Right cardiac atrium (tissue), 5 donors: Measurements from ENCODE around the gene MRPL36. TPM values are rescaled to one million over a fixed set of nuclear protein-coding genes. Genes with fewer than 3 reads are reported as not detected.

ENCODE experiments used
- ATAC-seq, 2 donors: fragments of 200-7000 bp; cut with Tn5 transposase; one replicate each; pipeline versions ENCODE4 v1.8.0 to v1.9.1; 2020; ENCODE audit warnings: moderate library complexity in 2 of 2, mild to moderate bottlenecking in 1 of 2
- DNase-seq, 3 donors: peaks; one replicate each; pipeline ENCODE4 v3.0.0-alpha.2; 2020
- H3K27ac ChIP-seq: one replicate; pipeline ENCODE4 v1.5.1; 2013; ENCODE audit warnings: mild to moderate bottlenecking, low read length, control low read depth, moderate library complexity
- H3K27me3 ChIP-seq: one replicate; pipeline ENCODE4 v1.6.1; 2013; ENCODE audit not compliant: control insufficient read depth, insufficient read depth
- H3K4me1 ChIP-seq: one replicate; pipeline ENCODE4 v1.6.1; 2013; ENCODE audit warnings: low read length; ENCODE audit not compliant: control insufficient read depth, insufficient read depth
- H3K4me3 ChIP-seq: one replicate; pipeline ENCODE4 v1.5.1; 2013; ENCODE audit warnings: low read length, control low read depth
- H3K9me3 ChIP-seq: one replicate; pipeline ENCODE4 v1.6.1; 2013; ENCODE audit warnings: low read length; ENCODE audit not compliant: control insufficient read depth
- WGBS: extraction: QIAGEN DNeasy Blood & Tissue Kit; methylation state at CpG from one replicate; pipeline ENCODE4 v1.1.7; 2013; 5-methylcytosine and 5-hydroxymethylcytosine counted together
- intact Hi-C, 4 donors: fragments of 100-400 bp; cut with DNase I; formaldehyde crosslinking; loops; one replicate each; pipeline versions ENCODE4 v1.11.0 to v1.14.0; 2022 to 2023
- polyA plus RNA-seq: library from polyadenylated mRNA; stranded (reverse); fragments of 200-250 nt; gene quantifications from one replicate; pipeline ENCODE4 v1.2.3, GENCODE V29; 2013
- total RNA-seq, 4 donors: library from RNA; stranded (reverse); fragmentation: NEBNext Ultra II Directional; extraction: Animal tissue kit (Norgen Biotek cat#: 25700); gene quantifications; one replicate each; pipeline ENCODE4 v1.2.1, GENCODE V29; 2021
- donor health status: healthy with polysubstance abuse.
- donor health status: DM: no; HTN: yes; CAD: no.
- donor health status: DM: no; HTN: no; CAD: no.
- donor health status: DM: no; HTN: yes; CAD: no; lungs with severe emphysema.
- donor health status: DM: yes; HTN: yes; CAD: no.

MRPL36 gene
- total and polyA plus RNA-seq, 5 donors: 40.8 to 104 (median 48.1) TPM

GRCh38 chr5:1785984-1786383 is 13.7 kb downstream of the MRPL36 start:
- Histone ChIP-seq H3K9me3 (no peaks in the 10 kb centered on the region), H3K27ac (no peak overlapping the region), H3K4me3 (no peak overlapping the region), H3K4me1 (no peaks in the 10 kb centered on the region), H3K27me3 (no peaks in the 10 kb centered on the region)
- WGBS: 93% methylated on average over 13 of the region's 13 CpGs
- intact Hi-C loops: no loop called here
- ATAC-seq (no peak), DNase-seq (peak in 2 of 3 donors; percentile 14 to 24)

GRCh38 chr5:1785062-1785461 is 14.6 kb downstream of the MRPL36 start:
- no peak overlapping the region for H3K27ac ChIP-seq
- ATAC-seq (no peak), DNase-seq (peak in 2 of 3 donors; percentile 2 to 24)
- intact Hi-C loops: no loop called here
- H3K27me3 ChIP-seq: no peaks in the 10 kb centered on the region
- 82% methylated on average over 8 of the region's 8 CpGs for WGBS
- H3K4me3 ChIP-seq: no peak overlapping the region
- no peaks in the 10 kb centered on the region for H3K9me3 ChIP-seq
- H3K4me1 ChIP-seq: no peaks in the 10 kb centered on the region

GRCh38 chr5:1784197-1785050 is 15.2 kb downstream of the MRPL36 start:
- DNase-seq: peak in 2 of 3 donors; percentile 4 to 41
- no peak for ATAC-seq
- intact Hi-C loops: no loop called here
- H3K27me3 ChIP-seq: no peaks in the 10 kb centered on the region
- WGBS: 90% methylated on average over 20 of the region's 20 CpGs
- no peak overlapping the region for H3K4me3 ChIP-seq
- H3K9me3 ChIP-seq: no peaks in the 10 kb centered on the region
- H3K27ac ChIP-seq: no peak overlapping the region
- H3K4me1 ChIP-seq: no peaks in the 10 kb centered on the region

- intact Hi-C loops: no loop called here
- H3K27ac ChIP-seq: no peak overlapping the region
- no peaks in the 10 kb centered on the region for H3K4me1 ChIP-seq
- H3K27me3 ChIP-seq: no peaks in the 10 kb centered on the region
- no peak for ATAC-seq
- 37% methylated on average over 11 of the region's 11 CpGs for WGBS
- DNase-seq: peak in 2 of 3 donors; percentile 8 to 56
- no peaks in the 10 kb centered on the region for H3K9me3 ChIP-seq
- H3K4me3 ChIP-seq: no peak overlapping the region
Measured at GRCh38 chr5:1783216-1783554, 16.5 kb downstream of the MRPL36 start.

- Histone ChIP-seq H3K27me3 (no peaks in the 10 kb centered on the region), H3K9me3 (no peaks in the 10 kb centered on the region), H3K4me1 (no peaks in the 10 kb centered on the region), H3K27ac (no peak overlapping the region), H3K4me3 (no peak overlapping the region)
- intact Hi-C loops: no loop called here
- DNase-seq (no peak), ATAC-seq (no peak)
- WGBS: 67% methylated on average over 14 of the region's 14 CpGs
Measured at GRCh38 chr5:1782385-1783215, 17.0 kb downstream of the MRPL36 start.

GRCh38 chr5:1781726-1782384 is 17.8 kb downstream of the MRPL36 start:
- no peak overlapping the region for H3K27ac ChIP-seq
- no peaks in the 10 kb centered on the region for H3K27me3 ChIP-seq
- no peaks in the 10 kb centered on the region for H3K9me3 ChIP-seq
- ATAC-seq (no peak), DNase-seq (peak in 1 of 3 donors; percentile 35)
- no peaks in the 10 kb centered on the region for H3K4me1 ChIP-seq
- no peak overlapping the region for H3K4me3 ChIP-seq
- WGBS: 83% methylated on average over 9 of the region's 9 CpGs
- intact Hi-C loops: no loop called here

- Histone ChIP-seq H3K27me3 (no peaks in the 10 kb centered on the region), H3K27ac (no peak overlapping the region), H3K4me3 (no peak overlapping the region), H3K9me3 (no peaks in the 10 kb centered on the region), H3K4me1 (no peaks in the 10 kb centered on the region)
- WGBS: 91% methylated on average over 6 of the region's 6 CpGs
- intact Hi-C loops: no loop called here
- ATAC-seq (no peak), DNase-seq (no peak)
Measured at GRCh38 chr5:1781107-1781506, 18.5 kb downstream of the MRPL36 start.

GRCh38 chr5:1780614-1780930 is 19.1 kb downstream of the MRPL36 start:
- Histone ChIP-seq H3K27ac (no peak overlapping the region), H3K9me3 (no peaks in the 10 kb centered on the region), H3K4me1 (no peaks in the 10 kb centered on the region), H3K27me3 (no peaks in the 10 kb centered on the region), H3K4me3 (no peak overlapping the region)
- DNase-seq: no peak
- ATAC-seq: no peak
- 57% methylated on average over 6 of the region's 6 CpGs for WGBS
- intact Hi-C loops: no loop called here

GRCh38 chr5:1779782-1780613 is 19.6 kb downstream of the MRPL36 start:
- H3K27me3 ChIP-seq: no peaks in the 10 kb centered on the region
- 73% methylated on average over 20 of the region's 20 CpGs for WGBS
- ATAC-seq (no peak), DNase-seq (peak in 2 of 3 donors; percentile 15 to 28)
- no peaks in the 10 kb centered on the region for H3K9me3 ChIP-seq
- no peak overlapping the region for H3K27ac ChIP-seq
- H3K4me1 ChIP-seq: no peaks in the 10 kb centered on the region
- intact Hi-C loops: no loop called here
- H3K4me3 ChIP-seq: no peak overlapping the region

GRCh38 chr5:1779021-1779680 is 20.5 kb downstream of the MRPL36 start:
- ATAC-seq (no peak), DNase-seq (peak in 1 of 3 donors; percentile 34)
- Histone ChIP-seq H3K27ac (no peak overlapping the region), H3K9me3 (no peaks in the 10 kb centered on the region), H3K27me3 (no peaks in the 10 kb centered on the region), H3K4me3 (no peak overlapping the region), H3K4me1 (no peaks in the 10 kb centered on the region)
- WGBS: 89% methylated on average over 32 of the region's 32 CpGs
- intact Hi-C loops: no loop called here
